CD4-positive, alpha-beta T cell treated with Interleukin-4 for 1 hour (primary cell): ENCODE results near the gene NAP1L1.
A peak's percentile ranks its signal among the peaks of the same experiment; 100 is the strongest.

Experiments used
- DNase-seq, 2 donors: peaks; one replicate each; pipeline ENCODE4 v3.0.0-alpha.2; 2020 to 2022

The NAP1L1 gene

GRCh38 chr12:76037130-76038103 lies 47.1 kb downstream of the NAP1L1 start:
- peak; percentile 47 to 82 for DNase-seq

- DNase-seq: no peak
These were observed 49.4 kb downstream of the NAP1L1 start for GRCh38 chr12:76035045-76035444.

DNA sequence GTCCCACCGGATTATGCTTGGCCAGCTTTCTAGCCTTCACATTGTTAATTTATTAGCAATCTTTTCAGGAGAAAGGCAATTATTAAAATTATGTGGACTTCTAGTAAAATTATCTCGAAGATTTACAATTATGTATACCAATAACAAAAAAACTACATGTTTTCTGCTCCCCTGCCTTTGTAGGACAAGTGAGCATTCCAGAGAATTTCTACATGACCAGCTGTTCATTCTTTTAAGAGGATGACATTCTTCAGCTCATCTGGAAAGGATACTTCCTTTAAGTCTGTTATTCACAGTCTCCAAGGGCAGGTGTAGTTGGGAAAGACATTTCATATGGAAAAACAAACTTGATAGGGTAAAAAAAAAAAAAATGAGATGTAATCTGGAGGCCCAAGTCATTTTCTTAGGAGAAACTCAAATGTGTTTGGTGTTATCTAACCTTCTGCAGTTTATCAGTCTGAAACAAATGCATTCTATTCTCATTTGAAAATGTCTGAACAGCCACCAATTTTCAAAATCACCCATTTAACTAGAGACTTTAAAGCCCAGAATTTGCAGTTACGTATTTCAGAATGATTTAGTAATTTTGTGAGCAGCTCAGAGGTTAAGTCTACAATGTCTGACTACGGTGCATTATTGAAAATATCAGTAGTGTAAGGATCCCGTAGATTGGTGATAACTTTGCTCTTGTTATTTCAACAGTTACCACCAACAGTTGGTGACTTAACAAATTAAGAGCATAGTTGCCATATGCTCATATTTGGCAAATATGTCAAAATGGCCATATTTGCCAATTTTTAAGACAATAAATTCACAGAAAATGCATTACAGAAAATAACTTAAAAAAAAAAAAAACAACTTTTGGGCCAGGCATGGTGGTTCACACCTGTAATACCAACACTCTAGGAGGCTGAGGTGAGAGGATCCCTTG lies 51.1 kb downstream of the NAP1L1 start:
- no peak for DNase-seq

DNA sequence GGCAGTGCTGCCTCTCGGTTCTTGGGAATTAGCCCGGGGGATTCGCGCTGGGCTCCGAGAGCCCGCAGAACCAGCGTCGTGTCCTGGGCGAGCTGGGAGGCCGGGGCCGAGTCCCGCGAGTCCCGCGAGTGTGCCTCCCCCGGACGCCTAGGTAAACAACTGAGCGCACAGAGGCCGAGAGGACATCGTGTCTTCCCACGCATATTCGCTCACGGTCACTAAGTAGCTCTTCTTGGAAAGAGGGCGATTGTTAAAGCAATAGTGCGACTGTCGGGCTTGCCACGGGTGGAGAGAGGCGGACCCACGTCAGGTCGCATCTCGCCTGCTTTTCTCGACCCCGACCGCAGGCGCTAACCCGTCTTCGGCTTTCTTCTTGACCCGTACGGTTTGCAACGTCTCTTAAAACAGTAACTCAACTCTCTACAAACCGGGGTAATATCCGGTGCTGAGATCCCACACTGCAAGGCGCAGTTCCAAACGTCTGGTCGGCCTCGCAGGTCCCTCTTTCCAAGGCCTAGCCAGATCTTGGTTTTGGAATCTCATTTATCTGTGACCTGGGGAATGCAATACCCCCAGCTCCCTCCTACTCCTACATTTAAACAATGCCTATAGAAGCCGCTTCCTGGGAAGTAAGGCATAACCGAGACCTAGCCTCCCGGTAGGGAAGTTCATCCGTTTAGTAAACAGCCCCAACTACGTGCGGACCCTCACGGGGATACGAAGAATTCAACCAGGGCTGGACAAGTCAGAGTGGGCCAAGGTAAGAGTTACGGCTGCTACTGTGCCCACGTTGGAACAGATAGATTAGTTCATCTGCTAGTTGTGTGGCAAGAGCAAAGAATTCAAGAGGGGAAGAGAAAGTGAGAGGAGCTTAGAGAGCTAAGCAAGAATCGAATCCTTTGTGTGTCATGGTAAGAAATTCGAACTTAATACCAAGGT lies 52.2 kb downstream of the NAP1L1 start:
- DNase-seq: peak; percentile 41 to 50

DNA sequence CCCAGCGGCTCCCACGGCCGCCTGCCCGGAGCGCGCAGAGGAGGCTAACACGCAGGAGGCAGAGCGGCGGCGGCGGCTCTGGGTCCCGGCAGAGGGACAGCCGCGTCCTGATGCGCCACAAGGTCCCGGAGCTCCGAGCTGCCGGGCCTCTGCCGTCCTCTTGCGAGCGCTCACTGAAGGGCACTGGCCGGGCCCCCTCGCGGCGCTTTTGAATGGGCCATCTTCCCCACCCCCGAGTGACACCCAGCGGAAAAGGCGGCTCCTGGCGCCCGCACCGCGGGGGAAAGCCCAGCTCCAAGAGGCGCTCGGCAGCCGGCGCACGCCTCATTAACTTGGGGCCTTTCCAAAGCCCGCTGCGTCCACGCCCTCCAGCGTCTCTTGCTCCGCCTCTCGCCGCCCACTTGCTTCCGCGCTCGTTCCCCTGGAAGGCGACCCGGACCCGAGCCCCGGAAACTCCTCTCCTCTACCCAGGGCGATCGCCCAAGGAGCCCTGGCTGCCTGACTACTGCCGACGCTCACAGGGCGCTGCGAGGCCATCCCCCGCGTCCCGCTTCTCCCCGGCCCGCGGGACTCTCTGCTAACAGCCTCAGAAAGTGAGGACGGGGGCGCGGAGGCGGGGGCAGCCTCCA lies 53.0 kb downstream of the NAP1L1 start, which contains the start of gene PHLDA1:
TSS of gene PHLDA1 (minus strand) at position 363 of the 629 bp plus-strand sequence.
- DNase-seq: peak; percentile 94 to 95

- DNase-seq: no peak
These were observed 53.4 kb downstream of the NAP1L1 start for GRCh38 chr12:76031081-76031413.

GRCh38 chr12:76030341-76031080 lies 54.0 kb downstream of the NAP1L1 start:
- peak; percentile 57 to 68 for DNase-seq

- no peak for DNase-seq
These were observed 54.5 kb downstream of the NAP1L1 start for GRCh38 chr12:76029982-76030340.

DNA sequence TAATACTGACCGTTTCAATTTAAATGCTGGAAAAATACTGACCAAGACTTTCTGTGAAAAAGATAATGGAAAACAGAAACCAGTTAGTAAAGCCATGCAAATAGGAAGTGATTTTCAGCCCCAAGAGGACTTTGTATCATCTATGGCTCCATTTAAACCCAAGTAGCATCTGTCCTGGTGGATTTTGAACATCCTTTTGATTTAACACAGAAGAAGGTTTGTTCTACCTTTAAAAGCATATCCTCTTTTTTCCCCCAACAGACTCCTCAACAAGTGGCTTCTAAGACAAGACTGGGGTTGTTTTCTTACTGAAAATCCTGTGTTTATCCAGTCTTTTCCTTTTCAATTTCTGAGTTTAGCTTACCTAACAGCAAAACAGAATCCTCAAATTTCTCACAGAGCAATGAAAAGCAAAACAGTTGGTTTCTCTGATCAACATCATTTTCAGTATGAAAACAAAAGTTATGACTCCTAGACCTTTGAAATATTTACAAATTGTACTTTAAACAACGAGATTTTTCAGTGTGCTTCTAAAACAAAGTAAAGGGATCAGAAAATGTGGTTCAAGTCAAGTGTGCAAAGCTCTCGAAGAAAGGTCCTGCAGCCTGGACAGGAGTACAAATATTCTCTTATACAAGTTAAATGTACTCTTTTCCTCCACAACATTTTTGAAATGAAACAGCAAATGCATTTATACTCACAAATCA lies 55.8 kb downstream of the NAP1L1 start:
- DNase-seq: no peak

DNA sequence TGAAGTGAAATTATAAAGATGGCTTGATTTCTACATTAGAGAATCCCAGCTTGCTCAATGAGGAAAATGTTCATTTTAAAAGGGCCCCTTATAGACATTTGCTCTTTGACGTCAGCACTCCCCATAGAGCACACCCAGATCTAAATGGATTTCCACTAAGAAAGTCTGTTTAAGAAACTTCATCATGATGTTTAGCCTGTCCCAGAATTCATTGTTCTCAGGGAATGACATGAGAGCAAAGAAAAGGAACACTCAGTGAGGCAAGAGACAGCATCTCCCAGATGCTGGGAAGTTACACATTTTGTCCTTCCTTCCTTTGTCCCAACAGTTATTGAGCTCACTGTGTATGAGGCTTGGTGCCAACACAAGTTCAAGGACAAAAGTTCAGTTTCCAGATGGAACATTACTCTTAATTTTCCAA lies 57.8 kb downstream of the NAP1L1 start:
- DNase-seq: no peak

GRCh38 chr12:76025601-76026575 lies 58.6 kb downstream of the NAP1L1 start:
- DNase-seq: no peak

DNA sequence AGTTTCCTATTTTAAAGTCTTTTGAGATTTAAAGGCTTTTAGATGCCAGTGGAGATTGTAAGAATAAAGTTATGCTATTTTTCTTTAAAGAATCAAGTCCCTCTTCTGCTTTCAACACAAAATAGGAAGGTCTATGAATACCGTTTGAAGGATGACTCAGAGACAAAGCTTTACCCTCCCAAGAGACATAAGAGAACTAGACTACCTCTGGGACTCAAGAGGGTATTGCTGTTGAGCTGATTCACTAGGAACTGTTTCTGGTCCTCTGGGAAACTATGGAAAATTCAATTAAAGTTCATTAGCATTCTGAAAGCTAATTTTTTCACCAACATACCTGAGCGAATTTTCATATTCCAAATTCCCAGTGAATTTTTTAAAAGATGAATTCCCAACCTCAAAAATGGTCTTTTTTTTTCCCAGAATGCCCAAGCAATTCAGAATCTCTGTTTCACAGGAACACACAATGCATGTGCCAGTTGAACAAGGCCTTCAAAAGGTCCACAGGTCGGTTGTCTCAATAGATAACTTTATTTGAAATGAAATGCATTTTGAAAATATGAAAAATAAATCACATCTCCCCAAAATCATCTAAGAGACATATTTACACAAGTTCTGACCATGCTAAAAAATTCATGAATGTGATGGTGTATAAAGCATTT lies 59.4 kb downstream of the NAP1L1 start:
- DNase-seq: no peak

DNA sequence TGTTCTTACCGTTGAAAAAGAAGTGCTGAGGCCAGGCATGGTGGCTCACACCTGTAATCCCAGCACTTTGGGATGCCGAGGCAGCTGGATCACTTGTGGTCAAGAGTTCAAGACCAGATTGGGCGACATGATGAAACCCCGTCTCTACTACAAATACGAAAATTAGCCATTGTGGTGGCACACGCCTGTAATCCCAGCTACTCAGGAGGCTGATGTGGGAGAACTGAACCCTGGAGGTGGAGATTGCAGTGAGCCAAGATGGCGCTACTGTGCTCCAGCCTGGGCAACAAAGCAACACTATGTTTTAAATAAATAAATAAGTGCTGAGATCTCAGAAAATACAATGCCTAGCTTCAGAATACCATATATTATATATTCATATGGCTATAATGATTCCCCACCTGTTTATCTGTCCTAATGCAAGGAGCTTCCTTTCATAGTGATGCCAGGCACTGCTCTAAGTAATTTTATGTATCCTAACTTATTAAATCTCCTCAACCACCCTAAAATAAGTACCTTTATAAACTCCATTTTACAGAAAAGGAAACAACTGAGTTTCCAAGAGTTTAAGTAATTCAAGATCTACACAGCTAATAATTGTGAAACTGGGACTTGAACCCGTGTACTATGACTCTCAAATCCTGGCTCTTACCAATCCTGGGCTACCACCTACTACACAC lies 60.2 kb downstream of the NAP1L1 start:
- no peak for DNase-seq

GRCh38 chr12:76023069-76023690 lies 61.3 kb downstream of the NAP1L1 start:
- no peak for DNase-seq

- no peak for DNase-seq
These were observed 62.0 kb downstream of the NAP1L1 start for GRCh38 chr12:76022506-76022905.

GRCh38 chr12:76020731-76021672 lies 63.5 kb downstream of the NAP1L1 start:
- DNase-seq: peak; percentile 83 to 87
